IMR-90 (cell line): ENCODE measurements around the gene RGS16. TPM values are rescaled to one million over a fixed set of nuclear protein-coding genes. Genes with fewer than 3 reads are reported as not detected.

Experiments used
- ATAC-seq: fragments of 200-7000 bp; cut with Tn5 transposase; 2 replicates; pipeline ENCODE4 v1.9.1; 2020; ENCODE audit warnings: low read depth, mild to moderate bottlenecking, moderate library complexity
- BruUV-seq: library from RNA; stranded (reverse); fragments of 400-500 nt; replicated peaks from 2 replicates; lab custom pipeline; 2021; lab: Mats Ljungman, UMichigan
- CTCF ChIA-PET: fragments of 300-600 bp; formaldehyde crosslinking; extraction: SDS; loops from one replicate; lab custom pipeline; 2021; ENCODE audit warnings: antibody characterized with exemption; lab: Yijun Ruan, JAX
- POLR2A ChIA-PET: fragments of 300-600 bp; sonication (Branson Sonifier 250); formaldehyde crosslinking; loops from one replicate; lab custom pipeline; 2022; ENCODE audit warnings: antibody characterized with exemption; ENCODE audit not compliant: unreplicated experiment; lab: Charles Lee
- DNase-seq: peaks from one replicate; pipeline ENCODE4 v3.0.0; 2013
- H2AFZ ChIP-seq: replicated peaks from 2 replicates; pipeline ENCODE3; 2013; ENCODE audit warnings: low read length, mild to moderate bottlenecking; ENCODE audit not compliant: poor library complexity
- H2AK5ac ChIP-seq: 2 replicates; pipeline ENCODE4 v1.6.1; 2013; ENCODE audit warnings: low read depth, low read length, inconsistent platforms
- H2AK9ac ChIP-seq: replicated peaks from 2 replicates; pipeline ENCODE3; 2013; ENCODE audit warnings: mild to moderate bottlenecking, low read depth, low read length, moderate library complexity; ENCODE audit not compliant: poor library complexity
- H2BK120ac ChIP-seq: 2 replicates; pipeline ENCODE4 v1.6.1; 2013; ENCODE audit warnings: low read depth, low read length, inconsistent platforms
- H2BK15ac ChIP-seq: 3 replicates; pipeline ENCODE4 v1.6.1; 2013; ENCODE audit warnings: low read depth, low read length, inconsistent platforms
- H2BK20ac ChIP-seq: 2 replicates; pipeline ENCODE4 v1.6.1; 2013; ENCODE audit warnings: low read depth, mild to moderate bottlenecking, inconsistent platforms, low read length, moderate library complexity
- H2BK5ac ChIP-seq: 2 replicates; pipeline ENCODE4 v1.6.1; 2013; ENCODE audit warnings: mild to moderate bottlenecking, low read depth, low read length, inconsistent platforms; ENCODE audit not compliant: poor library complexity, severe bottlenecking
- H3K14ac ChIP-seq: replicated peaks from 2 replicates; pipeline ENCODE4 v1.6.1; 2013; ENCODE audit warnings: low read depth, low read length, inconsistent platforms
- H3K18ac ChIP-seq: 2 replicates; pipeline ENCODE4 v1.6.1; 2013; ENCODE audit warnings: low read depth, low read length, control low read depth
- H3K23ac ChIP-seq: 2 replicates; pipeline ENCODE4 v1.6.1; 2013; ENCODE audit warnings: low read depth, low read length, inconsistent platforms
- H3K27ac ChIP-seq: 2 replicates; pipeline ENCODE4 v1.5.1; 2013; ENCODE audit warnings: mild to moderate bottlenecking, control low read depth, low read length; ENCODE audit not compliant: insufficient read depth
- H3K27me3 ChIP-seq: 2 replicates; pipeline ENCODE4 v1.6.1; 2013; ENCODE audit warnings: low read length; ENCODE audit not compliant: control insufficient read depth, insufficient read depth
- H3K36me3 ChIP-seq: 2 replicates; pipeline ENCODE4 v1.6.1; 2013; ENCODE audit warnings: low read length, mixed read lengths; ENCODE audit not compliant: control insufficient read depth, insufficient read depth
- H3K4ac ChIP-seq: 2 replicates; pipeline ENCODE4 v1.6.1; 2013; ENCODE audit warnings: low read depth, low read length, inconsistent platforms
- H3K4me1 ChIP-seq: 2 replicates; pipeline ENCODE4 v1.6.1; 2013; ENCODE audit warnings: low read length, mixed read lengths; ENCODE audit not compliant: control insufficient read depth, insufficient read depth
- H3K4me2 ChIP-seq: 2 replicates; pipeline ENCODE4 v1.6.1; 2013; ENCODE audit warnings: low read depth, mild to moderate bottlenecking, control low read depth, low read length, moderate library complexity
- H3K4me3 ChIP-seq: 2 replicates; pipeline ENCODE4 v1.5.1; 2013; ENCODE audit warnings: low read depth, mild to moderate bottlenecking, control low read depth, low read length, moderate library complexity; ENCODE audit not compliant: insufficient read depth
- H3K56ac ChIP-seq: 2 replicates; pipeline ENCODE4 v1.6.1; 2013; ENCODE audit warnings: low read length, inconsistent platforms; ENCODE audit not compliant: insufficient read depth; ENCODE audit errors: extremely low read depth
- H3K79me1 ChIP-seq, 2 experiments: 2 replicates each; pipeline ENCODE4 v1.6.1; 2013; ENCODE audit warnings: low read length in 2 of 2, inconsistent platforms in 1 of 2, low read depth in 1 of 2
- H3K9ac ChIP-seq: 2 replicates; pipeline ENCODE4 v1.6.1; 2013; ENCODE audit warnings: low read depth, low read length, control low read depth
- H3K9me1 ChIP-seq: 2 replicates; pipeline ENCODE4 v1.6.1; 2013; ENCODE audit warnings: low read length, inconsistent platforms; ENCODE audit not compliant: insufficient read depth
- H3K9me3 ChIP-seq: 2 replicates; pipeline ENCODE4 v1.6.1; 2013; ENCODE audit warnings: low read length; ENCODE audit not compliant: control insufficient read depth, insufficient read depth
- H4K20me1 ChIP-seq: 2 replicates; pipeline ENCODE4 v1.6.1; 2013; ENCODE audit warnings: low read length, inconsistent platforms; ENCODE audit not compliant: insufficient read depth
- H4K5ac ChIP-seq: 2 replicates; pipeline ENCODE4 v1.6.1; 2013; ENCODE audit warnings: mild to moderate bottlenecking, low read depth, low read length, control low read depth
- H4K8ac ChIP-seq, 2 experiments: 2 replicates each; pipeline ENCODE4 v1.6.1; 2013; ENCODE audit warnings: low read depth in 2 of 2, low read length in 2 of 2, control low read depth in 1 of 2, inconsistent platforms in 1 of 2
- H4K91ac ChIP-seq: 2 replicates; pipeline ENCODE4 v1.6.1; 2013; ENCODE audit warnings: low read depth, low read length, inconsistent platforms; ENCODE audit not compliant: insufficient read depth
- BHLHE40 ChIP-seq: fragments of 150-350 bp; IDR thresholded peaks from 2 replicates; pipeline ENCODE4 v1.6.1; 2016; ENCODE audit warnings: mild to moderate bottlenecking, low read depth, low read length
- CEBPB ChIP-seq: IDR thresholded peaks from 2 replicates; pipeline ENCODE4 v1.6.1; 2012; ENCODE audit warnings: low read depth, low read length, improper control_type of control experiment
- CHD1 ChIP-seq: IDR thresholded peaks from 2 replicates; pipeline ENCODE4 v1.6.1; 2012; ENCODE audit warnings: low read depth, low read length, improper control_type of control experiment
- CTCF ChIP-seq: conservative IDR thresholded peaks from 2 replicates; pipeline ENCODE4 v1.5.1; 2012; ENCODE audit warnings: mild to moderate bottlenecking, low read depth, low read length, improper control_type of control experiment
- ELK1 ChIP-seq: fragments of 150-350 bp; IDR thresholded peaks from 2 replicates; pipeline ENCODE4 v1.6.1; 2016; ENCODE audit warnings: low read depth, mild to moderate bottlenecking, low read length, moderate library complexity, borderline replicate concordance
- FOS ChIP-seq: fragments of 150-350 bp; IDR thresholded peaks from 2 replicates; pipeline ENCODE4 v1.6.1; 2016; ENCODE audit warnings: low read depth, low read length
- MAFK ChIP-seq: IDR thresholded peaks from 2 replicates; pipeline ENCODE4 v1.6.1; 2012; ENCODE audit warnings: low read depth, low read length, improper control_type of control experiment
- MAZ ChIP-seq: IDR thresholded peaks from 2 replicates; pipeline ENCODE4 v1.6.1; 2012; ENCODE audit warnings: low read depth, mild to moderate bottlenecking, low read length, improper control_type of control experiment, moderate library complexity, borderline replicate concordance
- MXI1 ChIP-seq: IDR thresholded peaks from 2 replicates; pipeline ENCODE4 v1.6.1; 2012; ENCODE audit warnings: low read depth, mild to moderate bottlenecking, low read length, moderate library complexity, borderline replicate concordance
- NFE2L2 ChIP-seq: fragments of 150-350 bp; IDR thresholded peaks from 2 replicates; pipeline ENCODE4 v1.6.1; 2016; ENCODE audit warnings: low read depth, mild to moderate bottlenecking, low read length
- POLR2A ChIP-seq: IDR thresholded peaks from 2 replicates; pipeline ENCODE4 v1.6.1; 2012; ENCODE audit warnings: mild to moderate bottlenecking, low read depth, low read length
- RAD21 ChIP-seq: IDR thresholded peaks from 2 replicates; pipeline ENCODE4 v1.6.1; 2012; ENCODE audit warnings: low read length, improper control_type of control experiment
- RCOR1 ChIP-seq: IDR thresholded peaks from 2 replicates; pipeline ENCODE4 v1.6.1; 2012; ENCODE audit warnings: mild to moderate bottlenecking, low read length, improper control_type of control experiment; ENCODE audit not compliant: insufficient replicate concordance
- RFX5 ChIP-seq: IDR thresholded peaks from 2 replicates; pipeline ENCODE4 v1.8.0; 2012; ENCODE audit warnings: low read depth, mild to moderate bottlenecking, low read length, moderate library complexity
- SMC3 ChIP-seq: fragments of 150-350 bp; IDR thresholded peaks from 2 replicates; pipeline ENCODE4 v1.6.1; 2016; ENCODE audit warnings: low read depth, mild to moderate bottlenecking, antibody characterized with exemption, low read length, moderate library complexity
- USF2 ChIP-seq: fragments of 150-350 bp; IDR thresholded peaks from 2 replicates; pipeline ENCODE4 v1.6.1; 2017; ENCODE audit warnings: mild to moderate bottlenecking, antibody characterized with exemption, low read length, low read depth
- dilution Hi-C: fragments of 300-500 bp; cut with HindIII; formaldehyde crosslinking; loops from one replicate; pipeline ENCODE4 v1.14.3; 2018; ENCODE audit warnings: low sequenced_read_pairs; ENCODE audit not compliant: unreplicated experiment
- in situ Hi-C: fragments of 300-500 bp; cut with MboI; formaldehyde crosslinking; loops from 3 replicates; pipeline ENCODE4 v1.14.3; 2019; ENCODE audit warnings: low sequenced_read_pairs, inconsistent platforms, mixed read lengths
- intact Hi-C: fragments of 100-400 bp; cut with micrococcal nuclease; formaldehyde crosslinking; loops from 2 replicates; pipeline ENCODE4 v1.10.0; 2022
- polyA plus RNA-seq, 3 experiments: library from polyadenylated mRNA; depleted of rRNA; stranded (reverse); fragments of >200 nt; gene quantifications; 2 replicates each; pipeline ENCODE4 v1.2.3, GENCODE V29; 2012; ENCODE audit warnings: low replicate concordance in 1 of 3
- total RNA-seq: library from RNA; depleted of rRNA; stranded (reverse); fragments of >200 nt; gene quantifications from 2 replicates; pipeline ENCODE4 v1.2.3, GENCODE V29; 2012

The RGS16 gene
- total and polyA plus RNA-seq, 2 of the 4 experiments (the other 2 are of a cell fraction), result 0.15 to 0.18 TPM

- H2AK9ac ChIP-seq, result no peak overlapping the region
- no peak overlapping the region for H3K4me3 ChIP-seq
- H2BK20ac ChIP-seq, result no peak overlapping the region
- ChIA-PET POLR2A (no interaction called here), CTCF (no interaction called here)
- H3K4me1 ChIP-seq, result no peaks in the 10 kb centered on the region
- H2AFZ ChIP-seq, result no peak overlapping the region
- H3K36me3 ChIP-seq, result no peaks in the 10 kb centered on the region
- H2BK120ac ChIP-seq, result no peak overlapping the region
- no peak overlapping the region for H3K4ac ChIP-seq
- H3K56ac ChIP-seq, result no peak overlapping the region
- dilution Hi-C loops, result no loop called here
- no peaks in the 10 kb centered on the region; the same call in 1 of the 2 replicates for H3K27me3 ChIP-seq
- H3K79me1 ChIP-seq, result no peaks in the 10 kb centered on the region
- no peak overlapping the region for H2BK15ac ChIP-seq
- H3K9ac ChIP-seq, result no peak overlapping the region
- no peak overlapping the region for H3K14ac ChIP-seq
- no peak overlapping the region for H3K4me2 ChIP-seq
- no peak for TF ChIP-seq NFE2L2
- TF ChIP-seq MAZ, result no peak
- no peak for TF ChIP-seq USF2
- no peak for TF ChIP-seq CHD1
- no peak for TF ChIP-seq CEBPB
- TF ChIP-seq ELK1, result no peak
- no peak for TF ChIP-seq SMC3
- TF ChIP-seq MXI1, result no peak
- no peak for TF ChIP-seq RCOR1
- no peak for TF ChIP-seq CTCF
- TF ChIP-seq FOS, result no peak
- no peak for TF ChIP-seq BHLHE40
- no peak for TF ChIP-seq RAD21
- TF ChIP-seq RFX5, result no peak
- no peak for TF ChIP-seq MAFK
- no peak for TF ChIP-seq POLR2A
- no peak overlapping the region for H4K8ac ChIP-seq
- DNase-seq, result no peak
- H3K23ac ChIP-seq, result no peak overlapping the region
- intact Hi-C loops, result no loop called here
- H4K20me1 ChIP-seq, result no peaks in the 10 kb centered on the region
- BruUV-seq, result no TSS peak
- H3K9me3 ChIP-seq, result peaks cover 5% of the 10 kb centered on the region; the same call in 1 of the 2 replicates
- H3K18ac ChIP-seq, result no peak overlapping the region
- no peaks in the 10 kb centered on the region for H3K9me1 ChIP-seq
- H2BK5ac ChIP-seq, result no peak overlapping the region
- H2AK5ac ChIP-seq, result no peak overlapping the region
- H4K5ac ChIP-seq, result no peak overlapping the region
- in situ Hi-C loops, result no loop called here
- H4K91ac ChIP-seq, result no peak overlapping the region
- ATAC-seq, result no peak
- H3K27ac ChIP-seq, result no peak overlapping the region
Measured at GRCh38 chr1:182549346-182549745, 54.8 kb downstream of the RGS16 start.
